ENCODE results near the gene RERE. TPM values are rescaled to one million over a fixed set of nuclear protein-coding genes. Genes with fewer than 3 reads are reported as not detected.

The RERE gene
- total RNA-seq, 4 donors from 2014 or later = 86.4 to 111 (median 103) TPM

GRCh38 chr1:8547791-8548190 is 269.6 kb downstream of the RERE start:
- 90 to 91% methylated on average over 4 of the region's 4 CpGs for WGBS, 2 donors
- no peak overlapping the region for H3K27ac ChIP-seq
- TF ChIP-seq, protein P1, sequence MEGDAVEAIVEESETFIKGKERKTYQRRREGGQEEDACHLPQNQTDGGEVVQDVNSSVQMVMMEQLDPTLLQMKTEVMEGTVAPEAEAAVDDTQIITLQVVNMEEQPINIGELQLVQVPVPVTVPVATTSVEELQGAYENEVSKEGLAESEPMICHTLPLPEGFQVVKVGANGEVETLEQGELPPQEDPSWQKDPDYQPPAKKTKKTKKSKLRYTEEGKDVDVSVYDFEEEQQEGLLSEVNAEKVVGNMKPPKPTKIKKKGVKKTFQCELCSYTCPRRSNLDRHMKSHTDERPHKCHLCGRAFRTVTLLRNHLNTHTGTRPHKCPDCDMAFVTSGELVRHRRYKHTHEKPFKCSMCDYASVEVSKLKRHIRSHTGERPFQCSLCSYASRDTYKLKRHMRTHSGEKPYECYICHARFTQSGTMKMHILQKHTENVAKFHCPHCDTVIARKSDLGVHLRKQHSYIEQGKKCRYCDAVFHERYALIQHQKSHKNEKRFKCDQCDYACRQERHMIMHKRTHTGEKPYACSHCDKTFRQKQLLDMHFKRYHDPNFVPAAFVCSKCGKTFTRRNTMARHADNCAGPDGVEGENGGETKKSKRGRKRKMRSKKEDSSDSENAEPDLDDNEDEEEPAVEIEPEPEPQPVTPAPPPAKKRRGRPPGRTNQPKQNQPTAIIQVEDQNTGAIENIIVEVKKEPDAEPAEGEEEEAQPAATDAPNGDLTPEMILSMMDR (IDR thresholded peaks at IDR 0.05) = no peak
- TF ChIP-seq POLR2A (IDR thresholded peaks at IDR 0.05) = no peak
- TF ChIP-seq EP300 (IDR thresholded peaks at IDR 0.05) = no peak
- no peaks in the 10 kb centered on the region for H3K9me3 ChIP-seq
- DNase-seq (ENCODE audit: low spot score in 2 of 2) = no peak
- no peaks in the 10 kb centered on the region for H3K27me3 ChIP-seq
- peaks cover 0 to 11% (median 0%) of the 10 kb centered on the region in 3 donors for H3K36me3 ChIP-seq
- H3K4me3 ChIP-seq = no peak overlapping the region
- no peaks in the 10 kb centered on the region for H3K4me1 ChIP-seq

DNA sequence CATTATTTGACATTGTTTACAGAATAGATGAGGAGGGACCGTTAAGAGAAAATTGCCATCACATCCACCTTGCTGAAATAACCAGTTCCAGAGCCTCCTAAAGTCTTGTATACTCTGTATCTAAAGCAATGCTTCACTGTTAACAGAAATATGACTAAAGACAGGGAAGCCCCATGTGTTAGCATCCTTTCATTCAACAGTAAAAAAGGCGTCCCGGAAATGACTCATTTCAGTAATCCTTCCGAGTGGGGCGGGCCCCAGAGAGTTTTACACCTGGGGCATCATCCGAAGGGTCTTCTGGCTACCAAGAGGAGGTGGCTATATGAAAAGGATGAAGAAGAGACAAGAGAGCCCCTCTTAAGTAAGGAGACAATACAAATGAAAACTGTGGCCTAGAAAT is 272.4 kb downstream of the RERE start:
- Histone ChIP-seq H3K4me1 (peaks cover 0 to 7% (median 0%) of the 10 kb centered on the region in 4 donors), H3K4me3 (no peak overlapping the region), H3K9me3 (no peaks in the 10 kb centered on the region), H3K27me3 (no peaks in the 10 kb centered on the region), H3K36me3 (peaks cover 0 to 12% (median 0%) of the 10 kb centered on the region in 3 donors), H3K27ac (no peak overlapping the region)
- DNase-seq (ENCODE audit: low spot score in 2 of 2) = no peak
- WGBS, 2 donors = 84 to 90% methylated on average over 6 of the region's 6 CpGs
- TF ChIP-seq, protein P1 (IDR thresholded peaks at IDR 0.05) = no peak
- TF ChIP-seq EP300 (IDR thresholded peaks at IDR 0.05) = no peak
- TF ChIP-seq POLR2A (IDR thresholded peaks at IDR 0.05) = no peak

DNA sequence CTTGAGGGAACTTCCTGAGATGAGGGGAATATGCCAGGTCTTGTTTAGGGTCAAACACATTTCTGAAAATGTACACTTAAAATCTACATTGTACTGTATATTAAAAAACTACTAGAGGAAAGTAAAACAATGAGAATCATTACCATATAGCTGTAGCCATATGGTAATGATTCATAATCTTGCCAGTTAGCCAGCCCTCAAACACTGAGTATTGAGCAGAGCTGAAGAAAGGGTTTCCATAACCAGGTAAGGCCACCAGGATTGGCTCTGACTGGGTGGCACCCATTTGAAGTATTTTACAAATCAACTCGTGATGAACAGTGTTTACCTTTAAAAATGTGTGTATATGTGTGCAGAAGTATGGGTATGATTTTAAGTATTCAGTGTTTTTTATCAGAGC is 272.8 kb downstream of the RERE start:
- WGBS, 2 donors = 89 to 94% methylated on average over 1 of the region's 1 CpG
- H3K36me3 ChIP-seq = peaks cover 0 to 17% (median 0%) of the 10 kb centered on the region in 3 donors
- no peaks in the 10 kb centered on the region for H3K27me3 ChIP-seq
- H3K4me3 ChIP-seq = no peak overlapping the region
- H3K9me3 ChIP-seq = no peaks in the 10 kb centered on the region
- no peak overlapping the region for H3K27ac ChIP-seq
- DNase-seq (ENCODE audit: low spot score in 2 of 2) = no peak
- TF ChIP-seq, protein P1 (IDR thresholded peaks at IDR 0.05) = no peak
- TF ChIP-seq POLR2A (IDR thresholded peaks at IDR 0.05) = no peak
- no peak for TF ChIP-seq EP300 (IDR thresholded peaks at IDR 0.05)
- peaks cover 0 to 8% (median 0%) of the 10 kb centered on the region in 4 donors for H3K4me1 ChIP-seq

- H3K4me1 ChIP-seq = peaks cover 0 to 8% (median 0%) of the 10 kb centered on the region in 4 donors
- no peaks in the 10 kb centered on the region for H3K27me3 ChIP-seq
- no peaks in the 10 kb centered on the region for H3K9me3 ChIP-seq
- peaks cover 0 to 22% (median 0%) of the 10 kb centered on the region in 3 donors for H3K36me3 ChIP-seq
- H3K27ac ChIP-seq = no peak overlapping the region
- no peak overlapping the region for H3K4me3 ChIP-seq
- DNase-seq (ENCODE audit: low spot score in 2 of 2) = no peak
- TF ChIP-seq EP300 (IDR thresholded peaks at IDR 0.05) (no peak), POLR2A (IDR thresholded peaks at IDR 0.05) (no peak)
- TF ChIP-seq, protein P1 (IDR thresholded peaks at IDR 0.05) = no peak
These were observed 273.5 kb downstream of the RERE start for GRCh38 chr1:8543965-8544364.

GRCh38 chr1:8541961-8542521 is 275.4 kb downstream of the RERE start:
- H3K27ac ChIP-seq = no peak overlapping the region
- H3K4me1 ChIP-seq = peaks cover 0 to 9% (median 0%) of the 10 kb centered on the region in 4 donors
- no peak for DNase-seq (ENCODE audit: low spot score in 2 of 2)
- H3K4me3 ChIP-seq = no peak overlapping the region
- H3K9me3 ChIP-seq = no peaks in the 10 kb centered on the region
- peaks cover 0 to 22% (median 0%) of the 10 kb centered on the region in 3 donors for H3K36me3 ChIP-seq
- WGBS, 2 donors = 73 to 78% methylated on average over 8 of the region's 8 CpGs
- H3K27me3 ChIP-seq = no peaks in the 10 kb centered on the region
- TF ChIP-seq POLR2A (IDR thresholded peaks at IDR 0.05) = no peak
- TF ChIP-seq EP300 (IDR thresholded peaks at IDR 0.05) = no peak
- TF ChIP-seq, protein P1 (IDR thresholded peaks at IDR 0.05) = no peak
